Neuron (in vitro differentiated cells): Measurements from ENCODE around the gene SMIM24.

Source experiments
- H2AFZ ChIP-seq: one replicate; pipeline ENCODE4 v1.6.1; 2013; ENCODE audit warnings: low read depth, mild to moderate bottlenecking, inconsistent platforms, low read length, moderate library complexity
- H3K27me3 ChIP-seq: one replicate; pipeline ENCODE4 v1.6.1; 2013; ENCODE audit warnings: low read length; ENCODE audit not compliant: insufficient read depth
- H3K36me3 ChIP-seq: one replicate; pipeline ENCODE4 v1.6.1; 2013; ENCODE audit warnings: low read length; ENCODE audit not compliant: insufficient read depth
- H3K4me1 ChIP-seq: one replicate; pipeline ENCODE4 v1.6.1; 2013; ENCODE audit warnings: low read length; ENCODE audit not compliant: insufficient read depth
- H3K4me3 ChIP-seq: 2 replicates; pipeline ENCODE4 v1.5.1; 2013; ENCODE audit warnings: mild to moderate bottlenecking, low read length, moderate library complexity
- H3K9me3 ChIP-seq: one replicate; pipeline ENCODE4 v1.6.1; 2013; ENCODE audit warnings: low read length

Gene SMIM24

GRCh38 chr19:3497757-3498520 lies 17.6 kb upstream of the SMIM24 start:
- H3K9me3 ChIP-seq: no peaks in the 10 kb centered on the region
- no peak overlapping the region for H3K4me3 ChIP-seq
- no peaks in the 10 kb centered on the region for H3K27me3 ChIP-seq
- H3K36me3 ChIP-seq: peaks cover 35% of the 10 kb centered on the region
- H3K4me1 ChIP-seq: peaks cover 5% of the 10 kb centered on the region
- no peak overlapping the region for H2AFZ ChIP-seq

DNA sequence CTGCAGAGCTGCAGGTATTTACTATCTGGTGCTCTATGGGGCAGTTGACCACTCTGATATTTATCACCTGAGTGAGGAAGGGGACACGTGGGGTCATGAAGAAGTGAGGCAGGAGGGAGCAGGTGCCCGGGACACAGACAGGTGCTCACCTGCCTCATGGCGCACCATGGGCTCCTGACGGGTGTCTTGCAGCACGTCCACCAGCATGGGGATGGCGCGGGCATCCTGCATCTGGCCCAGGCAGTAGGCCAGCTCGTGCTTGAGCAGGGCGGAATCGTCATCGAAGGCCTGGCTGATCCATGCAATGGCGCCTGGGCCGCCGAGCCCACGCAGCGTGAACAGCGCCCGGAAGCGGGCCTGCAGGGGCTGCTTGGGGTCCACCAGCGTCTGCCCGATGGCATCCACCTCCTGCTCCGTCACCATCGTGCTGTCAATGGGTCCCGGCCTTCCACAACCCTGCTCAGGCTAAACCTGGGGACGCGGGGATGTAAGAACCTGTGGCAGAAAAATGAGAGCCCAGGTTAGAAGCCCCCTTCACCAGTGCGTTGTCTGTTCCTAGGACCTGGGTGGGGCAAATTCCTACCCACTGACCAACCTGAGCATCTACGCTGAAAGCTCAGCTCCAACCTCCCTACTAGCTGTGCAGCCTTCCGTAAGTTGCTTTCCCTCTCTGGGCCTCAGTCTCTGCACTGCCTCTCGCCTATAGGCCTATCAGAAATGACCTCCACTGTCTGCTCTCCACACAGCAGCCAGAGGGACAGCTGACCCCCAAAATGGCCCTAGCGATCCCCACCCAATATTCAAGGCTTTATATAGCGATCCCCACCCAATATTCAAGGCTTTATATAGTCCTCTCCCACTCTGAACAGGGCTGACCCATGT lies 16.3 kb upstream of the SMIM24 start:
- H3K27me3 ChIP-seq: no peaks in the 10 kb centered on the region
- no peak overlapping the region for H3K4me3 ChIP-seq
- peaks cover 5% of the 10 kb centered on the region for H3K4me1 ChIP-seq
- H2AFZ ChIP-seq: no peak overlapping the region
- H3K36me3 ChIP-seq: peaks cover 46% of the 10 kb centered on the region
- H3K9me3 ChIP-seq: no peaks in the 10 kb centered on the region

DNA sequence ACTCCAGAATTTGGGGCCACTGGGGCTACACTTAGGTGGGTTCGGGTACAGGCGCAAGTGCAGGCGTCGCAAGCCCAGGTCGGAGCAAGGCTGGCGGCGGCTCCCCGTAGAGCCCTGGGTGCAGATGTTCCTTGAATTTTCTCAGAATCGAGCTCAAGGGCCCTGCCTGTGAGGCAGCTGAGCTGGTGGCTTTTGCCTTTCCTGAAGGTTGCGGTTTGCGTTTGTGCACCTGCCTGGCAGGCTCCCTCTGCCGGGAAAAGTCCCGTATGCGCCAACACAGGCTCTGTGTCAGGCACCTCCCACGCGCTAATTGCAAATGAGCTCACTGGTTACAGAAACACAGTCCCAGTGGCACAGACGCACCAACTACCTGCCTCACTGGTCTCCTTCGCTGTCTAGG lies 14.2 kb upstream of the SMIM24 start:
- no peaks in the 10 kb centered on the region for H3K9me3 ChIP-seq
- H3K4me1 ChIP-seq: peaks cover under 1% of the 10 kb centered on the region
- H2AFZ ChIP-seq: no peak overlapping the region
- peaks cover 55% of the 10 kb centered on the region for H3K36me3 ChIP-seq
- H3K4me3 ChIP-seq: no peak overlapping the region
- H3K27me3 ChIP-seq: no peaks in the 10 kb centered on the region

GRCh38 chr19:3494051-3494450 lies 13.7 kb upstream of the SMIM24 start:
- Histone ChIP-seq H2AFZ (no peak overlapping the region), H3K36me3 (peaks cover 55% of the 10 kb centered on the region), H3K9me3 (no peaks in the 10 kb centered on the region), H3K4me1 (no peaks in the 10 kb centered on the region), H3K27me3 (no peaks in the 10 kb centered on the region), H3K4me3 (no peak overlapping the region)

DNA sequence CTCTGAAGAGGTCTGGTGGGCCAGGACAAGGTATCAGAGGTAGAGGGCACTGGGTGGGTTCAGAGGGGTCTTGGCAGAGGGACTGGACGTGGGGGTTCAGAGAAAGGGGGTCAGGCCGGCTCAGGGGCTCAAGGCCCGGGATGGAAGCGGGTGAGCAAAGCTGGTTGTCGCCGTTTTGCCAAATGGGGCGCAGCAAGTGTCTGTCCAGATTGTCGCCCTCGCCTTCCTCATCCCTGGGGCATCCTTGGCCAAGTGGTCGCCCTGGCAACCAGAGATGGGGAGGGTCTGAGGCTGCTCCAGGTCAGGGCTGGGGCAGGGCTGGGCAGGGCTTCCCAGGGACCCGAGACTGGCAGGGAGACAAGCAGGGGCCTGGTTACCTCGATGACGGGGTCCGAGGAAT lies 13.3 kb upstream of the SMIM24 start:
- H3K4me3 ChIP-seq: no peak overlapping the region
- no peaks in the 10 kb centered on the region for H3K4me1 ChIP-seq
- no peaks in the 10 kb centered on the region for H3K27me3 ChIP-seq
- no peak overlapping the region for H2AFZ ChIP-seq
- no peaks in the 10 kb centered on the region for H3K9me3 ChIP-seq
- peaks cover 55% of the 10 kb centered on the region for H3K36me3 ChIP-seq

DNA sequence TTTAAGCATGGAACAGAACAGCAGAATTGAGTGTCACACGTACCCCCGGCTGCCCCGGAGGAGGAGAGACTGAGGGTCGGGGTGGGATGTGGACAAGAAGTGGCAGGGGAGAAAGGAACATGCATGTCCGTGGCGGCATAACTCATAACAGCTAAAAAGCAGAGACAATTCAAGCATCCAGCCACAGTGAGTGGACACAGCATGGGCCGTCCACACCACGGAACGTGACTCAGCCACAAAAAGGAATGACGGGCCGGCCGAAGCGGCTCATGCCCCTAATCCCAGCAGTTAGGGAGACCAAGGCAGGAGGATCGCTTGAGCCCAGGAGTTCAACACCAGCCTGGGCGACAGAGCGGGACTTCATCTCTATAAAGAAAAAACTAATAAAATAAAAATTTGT lies 12.6 kb upstream of the SMIM24 start:
- H3K4me3 ChIP-seq: no peak overlapping the region
- no peak overlapping the region for H2AFZ ChIP-seq
- no peaks in the 10 kb centered on the region for H3K9me3 ChIP-seq
- no peaks in the 10 kb centered on the region for H3K27me3 ChIP-seq
- peaks cover 55% of the 10 kb centered on the region for H3K36me3 ChIP-seq
- no peaks in the 10 kb centered on the region for H3K4me1 ChIP-seq

- H2AFZ ChIP-seq: no peak overlapping the region
- H3K4me3 ChIP-seq: no peak overlapping the region
- no peaks in the 10 kb centered on the region for H3K9me3 ChIP-seq
- peaks cover 52% of the 10 kb centered on the region for H3K36me3 ChIP-seq
- H3K27me3 ChIP-seq: no peaks in the 10 kb centered on the region
- H3K4me1 ChIP-seq: no peaks in the 10 kb centered on the region
Observed at GRCh38 chr19:3492131-3492839, 12.0 kb upstream of the SMIM24 start.

- Histone ChIP-seq H3K4me1 (no peaks in the 10 kb centered on the region), H3K4me3 (no peak overlapping the region), H2AFZ (no peak overlapping the region), H3K27me3 (no peaks in the 10 kb centered on the region), H3K9me3 (no peaks in the 10 kb centered on the region), H3K36me3 (peaks cover 46% of the 10 kb centered on the region)
Observed at GRCh38 chr19:3491396-3492119, 11.2 kb upstream of the SMIM24 start.

DNA sequence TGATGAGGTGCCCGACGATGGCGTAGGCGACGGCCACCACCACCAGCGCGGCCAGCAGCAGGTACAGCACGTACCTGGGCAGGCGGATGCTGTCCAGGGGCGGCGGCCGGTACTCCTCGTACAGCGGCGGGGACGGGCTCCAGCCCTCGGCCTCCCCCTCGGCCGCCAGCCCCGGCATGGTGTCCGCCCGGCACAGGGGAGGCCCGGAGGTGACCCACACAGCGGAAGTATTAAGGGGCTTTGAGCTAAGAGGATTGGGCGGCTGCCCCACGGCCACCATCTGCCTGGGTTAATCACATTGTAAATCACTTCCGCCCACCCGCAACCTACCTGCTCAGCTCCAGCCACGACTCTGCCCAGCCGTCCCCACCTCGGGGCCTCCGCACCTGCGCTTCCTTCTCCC lies 2.9 kb upstream of the SMIM24 start, which contains the start of gene SMIM44:
Gene SMIM44 (minus strand): TSS at position 216 of the 403 bp plus-strand sequence. CDS start 38 bp downstream, at position 178.
- H3K4me1 ChIP-seq: no peaks in the 10 kb centered on the region
- peaks cover 30% of the 10 kb centered on the region for H3K27me3 ChIP-seq
- no peaks in the 10 kb centered on the region for H3K9me3 ChIP-seq
- H3K36me3 ChIP-seq: no peaks in the 10 kb centered on the region
- no peak within 1 kb of the TSS for H2AFZ ChIP-seq
- H3K4me3 ChIP-seq: no peak within 1 kb of the TSS

DNA sequence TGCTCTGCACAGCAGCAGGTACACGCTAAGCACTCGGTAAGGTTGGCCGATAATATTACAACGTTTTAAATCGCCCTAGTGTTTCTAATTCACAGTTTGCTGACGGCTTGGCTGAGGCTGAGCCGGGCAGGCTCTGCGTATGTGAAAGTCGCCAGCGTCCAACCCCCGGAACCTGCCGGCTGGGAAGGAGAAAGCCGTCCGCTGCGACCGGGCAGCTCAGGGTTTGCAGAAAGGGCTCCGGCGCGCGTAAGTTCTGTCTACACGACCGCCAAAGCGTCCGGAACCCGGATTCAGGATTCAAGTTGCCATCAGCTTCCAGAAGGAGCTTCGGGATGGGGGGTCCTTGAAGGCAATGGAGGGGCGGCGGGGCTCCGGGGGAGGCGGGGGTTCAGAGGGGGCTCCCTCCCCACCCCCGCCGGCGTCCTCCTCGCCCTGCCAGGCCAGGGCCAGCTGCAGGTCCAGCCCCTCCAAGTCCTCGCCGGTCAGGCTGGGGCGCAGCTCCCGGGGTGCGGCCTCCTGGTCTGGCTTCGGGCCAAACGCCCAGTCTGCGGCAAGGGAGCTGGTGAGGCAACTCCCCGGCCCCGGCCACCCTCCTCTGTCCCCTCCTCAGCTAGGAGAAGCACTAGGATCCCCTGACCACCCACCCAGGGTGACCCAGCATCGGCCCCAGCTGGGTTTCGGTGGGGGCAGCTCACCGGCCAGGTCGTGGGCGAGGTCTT lies 2.3 kb upstream of the SMIM24 start:
- Histone ChIP-seq H3K9me3 (no peaks in the 10 kb centered on the region), H3K36me3 (no peaks in the 10 kb centered on the region), H2AFZ (no peak overlapping the region), H3K4me1 (no peaks in the 10 kb centered on the region), H3K27me3 (peaks cover 32% of the 10 kb centered on the region), H3K4me3 (no peak overlapping the region)

DNA sequence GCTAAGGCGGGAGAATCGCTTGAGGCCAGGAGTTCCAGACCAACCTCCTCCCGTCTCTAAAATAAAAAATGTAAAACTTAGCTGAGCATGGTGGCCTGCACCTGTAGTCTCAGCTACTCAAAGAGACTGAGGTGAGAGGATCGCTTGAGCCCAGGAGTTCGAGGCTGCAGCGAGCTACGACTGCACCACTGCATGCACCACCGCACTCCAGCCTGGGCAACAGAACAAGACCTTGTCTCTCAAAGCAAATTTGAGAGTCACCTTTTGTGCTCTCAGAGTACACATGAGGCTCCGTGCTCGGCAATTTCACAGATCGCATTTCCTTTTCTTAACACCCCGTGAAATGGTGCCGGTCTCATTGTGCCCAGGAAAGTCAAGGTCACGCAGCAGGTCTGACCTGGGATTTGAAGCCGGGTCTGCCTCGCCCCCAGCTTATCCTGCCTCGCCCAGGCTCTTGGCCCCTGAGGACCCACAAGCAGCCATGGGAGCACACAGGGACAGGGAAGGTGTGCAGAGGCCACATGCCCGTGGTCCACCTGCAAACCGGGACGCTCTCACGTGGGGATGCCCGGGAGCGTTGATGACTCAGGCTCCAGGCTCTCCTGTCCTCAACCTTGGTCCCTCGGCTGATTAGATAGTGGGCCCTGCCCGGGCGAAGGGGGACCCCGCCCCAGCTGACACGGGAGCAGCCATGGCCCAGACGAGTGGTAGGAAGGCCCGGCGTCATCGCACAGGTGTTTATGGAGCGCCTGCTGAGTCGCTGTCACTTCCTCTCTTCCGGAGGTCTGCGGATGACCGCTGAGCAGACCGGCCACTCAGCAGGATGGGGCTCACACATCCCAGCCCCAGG lies 1.1 kb upstream of the SMIM24 start:
- H3K9me3 ChIP-seq: no peaks in the 10 kb centered on the region
- no peaks in the 10 kb centered on the region for H3K36me3 ChIP-seq
- no peaks in the 10 kb centered on the region for H3K4me1 ChIP-seq
- H3K27me3 ChIP-seq: peaks cover 32% of the 10 kb centered on the region
- H2AFZ ChIP-seq: no peak overlapping the region
- no peak overlapping the region for H3K4me3 ChIP-seq
